ENCODE measurements around the gene MYOM3.

The MYOM3 gene

GRCh38 chr1:24111996-24112779 is at the start of gene MYOM3:
Gene MYOM3 (minus strand): TSS chr1:24112135. CDS start chr1:24108636, 3,499 bp downstream.
- DNase-seq = peak; percentile 27

DNA sequence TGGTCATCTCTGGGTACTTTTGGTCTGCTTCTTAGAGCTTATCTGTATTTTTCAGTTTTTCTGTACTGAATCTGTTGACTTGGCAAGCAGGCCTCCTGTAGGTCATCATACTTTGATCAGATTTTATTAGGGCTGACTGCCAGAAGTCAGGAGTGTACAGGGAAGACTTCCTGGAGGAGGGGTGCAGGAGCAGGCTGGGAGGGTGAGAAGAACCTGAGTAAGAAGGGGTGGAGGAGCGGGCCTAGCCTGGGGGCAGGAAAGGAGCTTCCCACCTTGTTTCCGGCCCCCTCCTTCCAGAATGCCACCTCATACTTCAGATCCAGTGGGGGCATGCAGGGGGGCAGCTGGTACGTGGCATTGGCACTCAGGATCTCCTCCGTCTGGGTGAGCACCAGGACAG is 49.3 kb upstream of the MYOM3 start:
- no peak for DNase-seq

DNA sequence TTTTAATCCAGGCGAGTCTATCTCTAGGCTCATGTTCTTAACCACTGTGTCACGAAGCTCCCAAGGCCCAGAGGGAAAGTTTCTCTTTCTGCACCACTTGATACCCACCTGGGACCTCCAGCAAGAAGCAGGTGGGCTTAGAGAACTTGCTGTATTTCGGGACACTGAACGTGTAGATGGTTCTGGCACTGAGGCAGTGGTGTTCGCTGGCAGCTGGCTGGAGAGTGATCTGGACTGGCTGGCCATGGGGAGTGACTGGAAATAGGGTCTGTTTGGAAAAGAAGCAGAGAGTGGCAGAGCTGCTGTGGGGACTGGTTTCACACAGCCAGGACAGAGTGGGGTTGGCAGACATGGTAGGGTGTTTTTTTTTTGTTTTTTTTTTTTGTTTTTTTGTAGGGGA is 47.4 kb upstream of the MYOM3 start:
- no peak for DNase-seq

- no peak for DNase-seq
Observed at GRCh38 chr1:24157918-24158481, 46.1 kb upstream of the MYOM3 start.

DNA sequence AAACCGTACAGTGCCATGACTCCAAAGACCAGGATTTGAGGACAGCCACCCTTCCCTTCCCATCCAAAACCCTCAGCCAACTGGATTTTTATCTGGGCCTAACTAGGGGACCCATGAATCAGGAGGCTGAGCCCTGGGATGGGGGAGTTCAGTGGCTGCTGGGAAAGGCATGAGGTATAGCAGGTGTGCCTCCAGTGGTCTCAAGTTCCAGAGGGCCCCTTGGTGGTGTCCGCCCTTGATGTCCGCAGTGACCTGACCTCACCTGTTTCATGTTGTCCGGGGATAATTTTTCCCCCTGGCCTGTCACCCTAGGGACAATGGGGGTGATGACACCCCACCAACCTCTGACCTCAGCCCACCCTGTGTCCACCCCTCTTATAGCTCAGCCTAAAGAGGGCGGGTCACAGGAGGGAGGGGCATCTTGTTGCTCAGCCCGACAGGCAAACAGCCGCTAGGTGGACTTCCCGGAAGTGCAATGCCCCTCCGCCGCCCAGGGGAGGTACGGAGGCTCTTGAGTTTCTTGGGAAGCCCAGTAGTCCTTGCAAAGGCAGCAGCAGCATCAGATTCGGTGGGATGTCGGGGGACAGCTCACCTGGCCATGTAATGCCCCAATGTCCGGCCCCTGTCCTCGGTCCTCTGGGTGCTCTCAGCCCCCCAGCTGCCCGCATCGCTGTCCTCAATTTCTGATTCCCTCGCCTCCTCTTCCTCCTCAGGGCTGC is 44.8 kb upstream of the MYOM3 start:
- DNase-seq = no peak

GRCh38 chr1:24155011-24155782 is 43.3 kb upstream of the MYOM3 start:
- no peak for DNase-seq

DNA sequence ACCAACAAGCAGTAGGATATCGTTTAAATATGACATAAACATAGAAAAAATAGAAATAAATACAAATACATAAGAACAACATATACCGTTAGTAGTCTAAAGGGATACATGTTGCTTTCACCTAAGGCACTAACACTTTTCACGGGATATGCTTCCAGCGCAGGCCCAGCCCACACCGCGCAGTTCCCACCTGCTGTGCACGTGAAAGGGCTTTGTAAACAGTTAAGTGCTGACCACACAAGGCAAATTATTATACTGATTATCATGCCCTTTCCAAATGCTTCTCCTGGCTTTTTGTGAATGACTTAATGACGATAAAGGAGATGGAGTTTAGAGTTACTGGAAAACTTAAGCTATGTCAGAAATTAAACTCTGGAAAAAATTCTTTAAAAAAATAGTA is 42.3 kb upstream of the MYOM3 start:
- no peak for DNase-seq

GRCh38 chr1:24152631-24153494 is 40.9 kb upstream of the MYOM3 start:
- DNase-seq = no peak

GRCh38 chr1:24151175-24151533 is 39.2 kb upstream of the MYOM3 start:
- DNase-seq = no peak

DNA sequence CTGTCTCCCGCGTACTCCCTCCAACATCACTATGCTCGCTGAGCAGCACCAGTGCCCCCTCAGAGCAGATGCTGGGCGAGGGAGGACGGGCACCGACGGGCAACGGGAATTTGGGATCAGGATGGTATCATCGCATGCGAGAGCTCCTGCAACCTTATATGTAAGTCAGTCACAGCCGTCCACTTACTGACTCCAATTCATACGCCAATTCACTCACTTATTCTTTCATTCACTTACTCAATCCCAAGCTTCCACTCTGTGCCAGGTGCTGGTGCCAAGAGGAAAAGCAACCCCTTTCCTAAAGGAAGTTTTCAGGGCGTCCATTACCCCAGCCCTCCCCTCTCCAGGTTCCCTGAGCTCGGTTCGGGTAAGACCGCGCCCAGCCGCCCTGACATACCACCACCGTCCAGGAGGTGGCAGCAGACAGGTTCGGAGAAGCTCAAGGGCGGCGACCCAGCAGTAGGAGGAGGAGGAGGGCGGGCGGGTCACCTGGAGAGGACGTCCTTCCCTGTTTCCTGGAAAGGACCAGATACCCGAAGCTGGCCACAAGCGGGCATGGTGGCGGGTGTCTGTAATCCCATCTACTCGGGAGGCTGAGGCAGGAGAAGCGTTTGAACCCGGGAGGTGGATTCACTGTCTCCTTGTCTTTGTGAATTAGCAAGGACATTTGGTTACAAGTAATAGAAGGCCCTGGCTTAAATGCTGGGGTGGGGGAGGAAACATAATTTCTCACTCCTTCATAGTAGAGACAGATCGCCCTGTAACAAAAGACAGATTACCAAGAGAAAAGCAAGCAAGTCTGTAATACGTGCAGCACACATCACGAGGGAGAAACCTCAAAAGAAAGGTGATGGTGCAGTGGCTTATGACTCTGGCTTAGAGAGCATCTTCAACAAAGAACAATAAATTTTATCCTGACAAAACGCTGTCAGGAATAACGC is 38.6 kb upstream of the MYOM3 start:
- DNase-seq = peak; percentile 91

- DNase-seq = peak; percentile 27
Observed at GRCh38 chr1:24149866-24150233, 37.9 kb upstream of the MYOM3 start.

GRCh38 chr1:24147816-24148215 is 35.9 kb upstream of the MYOM3 start:
- DNase-seq = no peak

- no peak for DNase-seq
Observed at GRCh38 chr1:24147194-24147593, 35.3 kb upstream of the MYOM3 start.

DNA sequence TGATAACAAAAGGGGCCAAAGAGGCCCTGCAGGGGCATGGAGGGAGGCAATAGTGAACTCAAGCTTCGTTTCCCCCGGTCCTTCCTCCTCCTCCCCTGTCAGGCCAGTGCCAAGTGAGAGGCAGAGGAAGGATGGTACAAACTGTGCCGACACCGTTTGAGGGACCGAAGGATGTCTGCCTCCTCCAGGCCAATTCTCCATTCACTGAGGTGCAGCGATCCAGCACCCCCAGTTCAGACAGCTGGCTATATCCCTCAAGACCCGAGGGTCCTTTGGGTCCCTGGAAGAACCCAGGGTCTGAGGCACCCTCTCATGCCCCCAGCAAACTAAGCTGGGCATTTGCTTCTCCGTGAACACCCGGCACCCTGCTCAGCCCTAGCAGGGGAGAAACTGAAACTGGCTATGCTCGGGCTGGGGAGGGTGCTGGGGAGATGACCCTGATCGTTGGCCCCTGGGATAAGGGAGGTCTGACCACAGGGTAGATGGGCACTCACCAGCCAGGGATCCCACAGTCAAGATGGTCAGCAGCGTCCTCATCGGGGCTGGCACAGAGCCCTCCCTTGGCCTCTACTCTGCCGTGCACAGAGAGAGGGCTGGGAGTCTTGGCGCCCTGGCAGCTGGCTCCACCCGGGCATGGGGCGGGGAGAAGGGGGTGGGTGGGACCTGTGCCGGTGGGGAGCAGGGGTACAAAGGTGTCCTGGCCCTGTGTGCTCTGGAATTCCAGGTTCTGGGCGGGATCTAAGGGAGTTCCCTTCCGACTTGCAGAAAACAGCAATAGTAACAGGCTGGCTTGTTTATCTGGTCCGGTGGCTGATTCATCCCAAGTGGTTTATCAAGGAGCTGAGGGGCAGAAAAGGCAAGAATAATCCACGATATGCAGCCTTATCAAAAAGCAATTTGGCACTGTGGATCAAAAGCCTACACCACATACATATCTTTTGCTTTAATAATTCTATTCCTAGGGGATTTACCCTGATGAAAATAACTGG is 30.9 kb upstream of the MYOM3 start, which contains the start of gene IL22RA1:
Gene IL22RA1 (minus strand): TSS at position 595 of the 989 bp plus-strand sequence. CDS start 58 bp downstream, at position 537.
- no peak for DNase-seq

- DNase-seq = no peak
Observed at GRCh38 chr1:24141311-24141997, 29.5 kb upstream of the MYOM3 start.

GRCh38 chr1:24140741-24141181 is 28.8 kb upstream of the MYOM3 start:
- DNase-seq = no peak

DNA sequence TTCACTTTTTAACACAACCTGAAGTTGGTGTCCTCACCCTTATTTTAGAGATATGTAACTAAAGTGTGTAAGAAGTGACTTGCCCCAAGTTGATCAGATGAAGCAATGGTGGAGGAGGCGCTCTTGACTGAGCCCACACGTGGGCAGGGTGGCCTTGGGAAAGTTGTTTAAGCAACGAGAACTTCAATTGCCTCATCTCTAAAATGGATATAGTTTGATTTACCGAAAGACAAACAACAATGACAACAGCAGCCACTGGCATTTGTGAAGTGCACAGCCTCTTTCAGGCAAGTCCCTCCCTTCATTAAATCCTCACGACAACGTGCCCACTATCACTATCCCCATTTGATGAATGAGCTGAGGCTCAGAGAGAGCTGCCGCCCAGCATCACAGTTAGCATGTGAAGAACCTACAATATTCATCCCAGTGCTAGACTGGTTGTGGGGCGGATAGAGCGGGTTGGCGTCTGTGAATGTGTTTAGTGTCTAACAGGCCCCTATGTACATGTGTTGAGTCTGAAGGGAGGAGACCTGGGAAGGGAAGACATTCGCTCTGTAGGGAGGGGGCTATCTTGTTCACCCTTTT is 28.0 kb upstream of the MYOM3 start:
- DNase-seq = no peak

DNA sequence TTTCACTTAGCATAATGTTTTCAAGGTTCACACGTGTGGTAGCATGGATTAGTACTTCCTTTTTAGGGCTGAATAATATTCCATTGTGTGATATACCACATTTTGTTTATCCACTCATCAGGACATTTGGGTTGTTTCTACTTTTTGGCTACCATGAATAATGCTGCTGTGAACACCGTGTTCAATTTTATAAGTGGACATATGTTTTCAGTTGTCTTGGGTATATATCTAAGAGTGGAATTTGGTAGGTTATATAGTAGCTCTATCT is 27.2 kb upstream of the MYOM3 start:
- no peak for DNase-seq

Data from activated T-cell treated with anti-CD3 and anti-CD28 coated beads, Interleukin-2, amount 50 U/mL, for 1 hour (primary cell).